OCI-LY7 (cell line): ENCODE measurements around the gene PACSIN3. TPM values are rescaled to one million over a fixed set of nuclear protein-coding genes. Genes with fewer than 3 reads are reported as not detected.

Experiments
- BruUV-seq: library from RNA; stranded (reverse); fragments of 400-500 nt; replicated peaks from 2 replicates; lab custom pipeline; 2021; lab: Mats Ljungman, UMichigan
- CTCF ChIA-PET: fragments of 300-600 bp; sonication (Branson Sonifier 250); formaldehyde crosslinking; loops from one replicate; lab custom pipeline; 2022; ENCODE audit warnings: antibody characterized with exemption; ENCODE audit not compliant: unreplicated experiment; lab: Charles Lee
- POLR2A ChIA-PET: fragments of 300-600 bp; sonication (Branson Sonifier 250); formaldehyde crosslinking; loops from one replicate; lab custom pipeline; 2022; ENCODE audit warnings: antibody characterized with exemption; lab: Charles Lee
- DNase-seq: peaks from one replicate; pipeline ENCODE4 v3.0.0-alpha.2; 2015; ENCODE audit warnings: low spot score
- H2AFZ ChIP-seq: fragments of 200-600 bp; sonication (generic), shearing (Covaris generic); 2 replicates; pipeline ENCODE4 v1.6.1; 2014; ENCODE audit warnings: mild to moderate bottlenecking, antibody characterized with exemption, low read length, moderate library complexity
- H3K27ac ChIP-seq: fragments of 200-600 bp; sonication (generic); 2 replicates; pipeline ENCODE4 v1.5.1; 2014; ENCODE audit warnings: mixed run types, low read depth, mild to moderate bottlenecking, moderate library complexity, low read length, inconsistent platforms; ENCODE audit not compliant: poor library complexity, severe bottlenecking
- H3K36me3 ChIP-seq: fragments of 200-600 bp; sonication (generic); 2 replicates; pipeline ENCODE4 v1.6.1; 2014; ENCODE audit warnings: mild to moderate bottlenecking, antibody characterized with exemption, low read length, moderate library complexity, mixed read lengths; ENCODE audit not compliant: insufficient read depth
- H3K4me1 ChIP-seq: fragments of 200-600 bp; sonication (generic); 2 replicates; pipeline ENCODE4 v1.5.1; 2014; ENCODE audit warnings: mild to moderate bottlenecking, low read length; ENCODE audit not compliant: insufficient read depth, poor library complexity, severe bottlenecking
- H3K4me2 ChIP-seq: fragments of 200-600 bp; sonication (generic); 2 replicates; pipeline ENCODE4 v1.6.1; 2014; ENCODE audit warnings: mild to moderate bottlenecking, low read length
- H3K4me3 ChIP-seq: fragments of 200-600 bp; sonication (generic); 2 replicates; pipeline ENCODE4 v1.5.1; 2014; ENCODE audit warnings: mild to moderate bottlenecking, low read depth, low read length; ENCODE audit not compliant: poor library complexity, severe bottlenecking
- H3K79me2 ChIP-seq: fragments of 200-600 bp; sonication (generic); 2 replicates; pipeline ENCODE4 v1.6.1; 2016; ENCODE audit warnings: low read depth, mild to moderate bottlenecking, low read length, moderate library complexity, mixed read lengths; ENCODE audit not compliant: insufficient read depth
- H3K9me2 ChIP-seq: fragments of 200-600 bp; sonication (generic); 2 replicates; pipeline ENCODE4 v1.6.1; 2016; ENCODE audit warnings: mild to moderate bottlenecking, low read length, mixed read lengths; ENCODE audit not compliant: insufficient read depth
- H3K9me3 ChIP-seq: fragments of 200-600 bp; sonication (generic); 2 replicates; pipeline ENCODE4 v1.6.1; 2014; ENCODE audit warnings: mild to moderate bottlenecking, mixed run types, low read length, mixed read lengths
- H4K20me1 ChIP-seq: fragments of 200-600 bp; sonication (generic); 2 replicates; pipeline ENCODE4 v1.6.1; 2014; ENCODE audit warnings: mild to moderate bottlenecking, antibody characterized with exemption, low read length, moderate library complexity, mixed read lengths; ENCODE audit not compliant: insufficient read depth
- CTCF ChIP-seq: fragments of 200-600 bp; sonication (generic); conservative IDR thresholded peaks from 2 replicates; pipeline ENCODE4 v1.5.1; 2014; ENCODE audit warnings: mild to moderate bottlenecking, antibody characterized with exemption, low read length, moderate library complexity, mixed read lengths
- EZH2phosphoT487 ChIP-seq: fragments of 200-600 bp; sonication (generic); IDR thresholded peaks from 2 replicates; pipeline ENCODE4 v1.6.1; 2018; ENCODE audit warnings: low read depth, borderline replicate concordance, mild to moderate bottlenecking, mixed run types, antibody characterized with exemption, low read length, moderate library complexity, mixed read lengths
- intact Hi-C: fragments of 100-400 bp; cut with micrococcal nuclease; formaldehyde crosslinking; loops from one replicate; pipeline ENCODE4 v1.10.0; 2022; ENCODE audit not compliant: unreplicated experiment
- total RNA-seq, 2 experiments: library from RNA; depleted of rRNA in 1 of 2; stranded (reverse); fragments of >200 nt in 1 of 2; shearing (Covaris generic) in 1 of 2; gene quantifications; 2 replicates each; pipeline ENCODE4 v1.2.3, GENCODE V29; 2014 to 2022

The PACSIN3 gene
- total RNA-seq, 2 experiments from 2014 or later: not detected

DNA sequence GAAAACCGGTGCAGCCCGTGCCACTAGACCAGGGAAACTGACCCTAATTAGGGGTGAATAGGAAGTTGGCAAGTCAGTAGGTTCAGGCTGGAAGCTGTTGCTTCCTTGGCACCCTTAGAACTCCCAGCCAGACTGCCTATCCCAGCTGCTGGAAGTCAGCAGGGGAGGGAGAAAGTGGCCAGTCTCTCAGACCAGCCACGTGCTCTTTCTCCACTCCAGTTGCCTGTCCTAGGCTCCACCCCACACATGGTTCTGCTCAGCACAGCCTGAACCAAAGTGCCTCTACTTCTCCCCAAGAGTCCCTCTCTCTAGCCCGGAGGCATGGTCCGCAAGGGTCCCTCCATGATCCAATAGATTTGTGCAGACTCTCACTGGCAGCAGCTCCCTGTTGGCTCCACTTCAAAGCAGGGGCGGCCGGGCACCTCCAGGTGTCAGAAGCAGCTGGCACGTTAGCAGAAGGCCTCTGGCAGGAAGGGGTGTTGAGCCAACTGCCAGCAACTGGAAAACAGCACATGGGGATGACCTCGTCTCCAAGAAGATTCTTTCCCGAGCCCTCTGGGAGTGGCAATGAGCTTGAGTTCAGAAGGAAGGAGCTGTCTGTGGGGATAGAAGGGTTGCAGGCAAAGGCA is 37.2 kb downstream of the PACSIN3 start:
- Histone ChIP-seq H4K20me1 (no peaks in the 10 kb centered on the region), H2AFZ (no peak overlapping the region), H3K4me3 (no peak overlapping the region), H3K9me3 (no peaks in the 10 kb centered on the region), H3K27ac (peak overlapping the region; percentile 39), H3K9me2 (no peaks in the 10 kb centered on the region), H3K4me2 (no peak overlapping the region), H3K4me1 (peaks cover 71% of the 10 kb centered on the region), H3K36me3 (0 out of 2 replicates have a peak, but pooled peaks cover 2% of the 10 kb centered on the region), H3K79me2 (no peaks in the 10 kb centered on the region)
- no TSS peak for BruUV-seq
- intact Hi-C loops: no loop called here
- POLR2A ChIA-PET: interaction anchor here (1.3 to 5.1 kb wide), 3 partner anchors 18 to 39 kb away, joined by 3 to 48 read pairs (median 3); no protein-coding TSS in a partner anchor
- TF ChIP-seq EZH2phosphoT487 (no peak), CTCF (no peak)
- CTCF ChIA-PET: no interaction called here
- no peak for DNase-seq

DNA sequence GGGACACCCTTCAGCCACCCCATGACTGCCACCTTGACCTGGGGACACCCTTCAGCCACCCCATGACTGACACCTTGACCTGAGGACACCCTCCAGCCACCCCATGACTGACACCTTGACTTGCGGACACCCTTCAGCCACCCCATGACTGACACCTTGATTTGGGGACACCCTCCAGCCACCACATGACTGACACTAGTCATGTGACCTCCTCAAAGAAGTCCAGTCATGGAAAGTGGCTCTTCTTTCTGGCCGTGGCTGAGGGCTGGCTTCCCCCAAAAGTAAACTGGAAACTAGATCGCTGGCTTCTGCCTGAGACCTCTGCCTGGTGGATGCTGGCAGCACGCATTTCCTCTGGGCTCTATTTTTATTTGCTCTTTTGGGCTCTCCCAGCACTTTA is 38.0 kb downstream of the PACSIN3 start:
- H3K9me2 ChIP-seq: no peaks in the 10 kb centered on the region
- no TSS peak for BruUV-seq
- H4K20me1 ChIP-seq: no peaks in the 10 kb centered on the region
- no peaks in the 10 kb centered on the region for H3K9me3 ChIP-seq
- no peak overlapping the region for H3K27ac ChIP-seq
- no peak for DNase-seq
- no peak for TF ChIP-seq CTCF
- no peak for TF ChIP-seq EZH2phosphoT487
- ChIA-PET CTCF (no interaction called here), POLR2A (no interaction called here)
- H3K79me2 ChIP-seq: no peaks in the 10 kb centered on the region
- peaks cover 67% of the 10 kb centered on the region for H3K4me1 ChIP-seq
- intact Hi-C loops: no loop called here
- H3K4me3 ChIP-seq: no peak overlapping the region
- no peak overlapping the region for H3K4me2 ChIP-seq
- no peak overlapping the region for H2AFZ ChIP-seq
- H3K36me3 ChIP-seq: 0 out of 2 replicates have a peak, but pooled peaks cover 2% of the 10 kb centered on the region

- Histone ChIP-seq H2AFZ (no peak overlapping the region), H3K4me3 (no peak overlapping the region), H3K9me2 (no peaks in the 10 kb centered on the region), H3K27ac (no peak overlapping the region), H3K9me3 (no peaks in the 10 kb centered on the region), H3K36me3 (0 out of 2 replicates have a peak, but pooled peaks cover 2% of the 10 kb centered on the region), H4K20me1 (no peaks in the 10 kb centered on the region), H3K4me2 (no peak overlapping the region), H3K79me2 (no peaks in the 10 kb centered on the region), H3K4me1 (peaks cover 67% of the 10 kb centered on the region)
- intact Hi-C loops: no loop called here
- TF ChIP-seq EZH2phosphoT487 (no peak), CTCF (no peak)
- CTCF ChIA-PET: no interaction called here
- no peak for DNase-seq
- BruUV-seq: no TSS peak
- POLR2A ChIA-PET: interaction anchor here (0.6 to 2.5 kb wide), 5 partner anchors 14 to 39 kb away, joined by 3 to 10 read pairs (median 4); no protein-coding TSS in a partner anchor
These were observed 38.6 kb downstream of the PACSIN3 start for GRCh38 chr11:47147681-47148080.
